Thoracic aorta (tissue), 2 donors: ENCODE measurements around the gene TSEN2. TPM values are rescaled to one million over a fixed set of nuclear protein-coding genes. Genes with fewer than 3 reads are reported as not detected.

Experiments used
- ATAC-seq: fragments of 150-250 bp; one replicate; pipeline ENCODE4 v1.8.0; 2017; ENCODE audit warnings: low read depth; ENCODE audit not compliant: insufficient number of reproducible peaks, low FRiP score
- DNase-seq: peaks from one replicate; pipeline ENCODE4 v3.0.0-alpha.2; 2020; ENCODE audit warnings: low spot score
- H3K27ac ChIP-seq, 2 donors: fragments of 200-600 bp; sonication (generic); 1 replicate in 1 of 2; 2 replicates in 1 of 2; pipeline ENCODE4 v1.5.1; 2016; ENCODE audit warnings: mild to moderate bottlenecking in 2 of 2, moderate library complexity in 2 of 2
- H3K27me3 ChIP-seq: fragments of 200-600 bp; sonication (generic); replicated peaks from 2 replicates; pipeline ENCODE4 v1.6.0; 2016; ENCODE audit warnings: mild to moderate bottlenecking; ENCODE audit not compliant: insufficient read depth
- H3K36me3 ChIP-seq: fragments of 200-600 bp; sonication (generic); one replicate; pipeline ENCODE4 v1.5.1; 2016
- H3K4me1 ChIP-seq, 2 donors: fragments of 200-600 bp; sonication (generic); 1 replicate in 1 of 2; 2 replicates in 1 of 2; pipeline versions ENCODE4 v1.5.1 to v1.6.0; 2016; ENCODE audit warnings: low read depth in 2 of 2, mild to moderate bottlenecking in 1 of 2; ENCODE audit not compliant: control insufficient read depth in 1 of 2
- H3K4me3 ChIP-seq: fragments of 200-600 bp; sonication (generic); 2 replicates; pipeline ENCODE4 v1.5.1; 2016; ENCODE audit warnings: mild to moderate bottlenecking
- H3K9me3 ChIP-seq: fragments of 200-600 bp; sonication (generic); 2 replicates; pipeline ENCODE4 v1.5.1; 2016
- total RNA-seq, 2 donors: library from RNA; depleted of rRNA; stranded (reverse); fragments of >200 nt; gene quantifications; one replicate each; pipeline versions ENCODE4 v1.1.0 to v1.2.3, GENCODE V29; 2016
- TF ChIP-seq, protein P1 (sequence below): fragments of 200-600 bp; sonication (generic); IDR thresholded peaks from one replicate; pipeline ENCODE4 v1.5.1; 2019; ENCODE audit warnings: antibody characterized with exemption

TSEN2 gene
- total RNA-seq, 2 donors from 2014 or later, result 17.8 to 31.5 TPM

DNA sequence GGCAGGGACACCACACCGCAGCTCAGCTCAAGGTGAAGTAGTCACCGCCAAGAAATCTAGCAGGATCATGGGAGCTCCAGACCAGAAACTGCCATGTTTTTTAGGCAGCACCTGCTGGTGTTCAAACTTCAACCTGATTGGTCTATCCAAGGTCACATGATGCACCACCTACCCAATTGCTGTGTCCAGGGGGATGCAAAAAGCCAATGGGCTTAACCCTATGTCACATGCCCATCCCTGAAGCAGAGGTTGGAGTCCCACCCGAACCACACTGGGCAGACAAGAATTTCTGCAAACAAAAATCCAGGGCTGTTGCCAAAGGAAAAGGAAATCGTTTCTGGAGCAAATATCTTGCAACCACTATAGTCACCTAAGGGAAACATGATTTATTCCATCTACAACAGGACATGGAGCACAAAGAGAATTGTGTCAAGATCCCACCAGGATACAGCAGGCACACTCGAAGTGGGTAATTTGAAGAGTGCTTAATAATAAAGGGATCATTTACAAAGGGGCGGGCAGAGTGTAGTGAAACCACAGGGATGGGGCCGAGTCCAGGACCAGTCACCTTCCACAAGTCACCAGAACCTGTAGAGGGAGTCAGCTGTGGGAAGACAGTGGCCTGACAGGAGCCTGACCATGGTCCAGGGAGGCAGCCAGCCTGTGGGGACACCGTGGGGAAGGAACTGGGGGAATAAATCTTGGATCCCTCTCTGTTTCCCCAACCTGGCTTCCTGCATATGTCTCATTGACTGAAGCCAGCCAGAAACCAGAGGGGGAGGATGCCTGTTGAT lies 34.2 kb upstream of the TSEN2 start:
- H3K9me3 ChIP-seq, result no peaks in the 10 kb centered on the region
- ATAC-seq (no peak), DNase-seq (no peak)
- H3K27ac ChIP-seq, result no peak overlapping the region
- no peak overlapping the region for H3K4me3 ChIP-seq
- no peaks in the 10 kb centered on the region for H3K4me1 ChIP-seq
- TF ChIP-seq, protein P1, sequence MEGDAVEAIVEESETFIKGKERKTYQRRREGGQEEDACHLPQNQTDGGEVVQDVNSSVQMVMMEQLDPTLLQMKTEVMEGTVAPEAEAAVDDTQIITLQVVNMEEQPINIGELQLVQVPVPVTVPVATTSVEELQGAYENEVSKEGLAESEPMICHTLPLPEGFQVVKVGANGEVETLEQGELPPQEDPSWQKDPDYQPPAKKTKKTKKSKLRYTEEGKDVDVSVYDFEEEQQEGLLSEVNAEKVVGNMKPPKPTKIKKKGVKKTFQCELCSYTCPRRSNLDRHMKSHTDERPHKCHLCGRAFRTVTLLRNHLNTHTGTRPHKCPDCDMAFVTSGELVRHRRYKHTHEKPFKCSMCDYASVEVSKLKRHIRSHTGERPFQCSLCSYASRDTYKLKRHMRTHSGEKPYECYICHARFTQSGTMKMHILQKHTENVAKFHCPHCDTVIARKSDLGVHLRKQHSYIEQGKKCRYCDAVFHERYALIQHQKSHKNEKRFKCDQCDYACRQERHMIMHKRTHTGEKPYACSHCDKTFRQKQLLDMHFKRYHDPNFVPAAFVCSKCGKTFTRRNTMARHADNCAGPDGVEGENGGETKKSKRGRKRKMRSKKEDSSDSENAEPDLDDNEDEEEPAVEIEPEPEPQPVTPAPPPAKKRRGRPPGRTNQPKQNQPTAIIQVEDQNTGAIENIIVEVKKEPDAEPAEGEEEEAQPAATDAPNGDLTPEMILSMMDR, result no peak
- no peaks in the 10 kb centered on the region for H3K36me3 ChIP-seq
- H3K27me3 ChIP-seq, result no peaks in the 10 kb centered on the region

- H3K4me3 ChIP-seq, result no peak overlapping the region
- H3K9me3 ChIP-seq, result no peaks in the 10 kb centered on the region
- no peak overlapping the region for H3K27ac ChIP-seq
- H3K4me1 ChIP-seq, result no peaks in the 10 kb centered on the region
- no peaks in the 10 kb centered on the region for H3K36me3 ChIP-seq
- TF ChIP-seq, protein P1, result no peak
- H3K27me3 ChIP-seq, result no peaks in the 10 kb centered on the region
- DNase-seq (no peak), ATAC-seq (no peak)
These were observed 32.8 kb upstream of the TSEN2 start for GRCh38 chr3:12451481-12451880.

DNA sequence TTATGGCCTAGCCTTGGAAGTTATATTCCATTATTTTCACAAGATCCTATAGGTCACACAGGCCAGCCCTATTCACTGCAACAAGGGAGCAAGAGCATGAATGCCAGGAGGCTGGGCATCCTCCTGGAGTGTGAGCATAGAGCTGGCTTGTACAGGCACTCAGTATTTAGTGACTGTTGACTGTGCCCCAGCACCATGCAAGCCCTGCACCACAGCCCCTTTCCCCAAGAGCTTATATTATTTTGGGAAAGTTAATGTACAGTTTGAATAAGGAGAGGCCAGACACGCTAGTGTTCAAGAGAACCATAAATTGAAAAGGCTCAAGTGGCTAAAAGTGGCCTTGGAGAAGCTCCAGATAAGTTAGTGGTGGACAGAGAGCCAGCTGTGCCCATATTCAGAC lies 32.3 kb upstream of the TSEN2 start:
- DNase-seq (no peak), ATAC-seq (no peak)
- Histone ChIP-seq H3K27me3 (no peaks in the 10 kb centered on the region), H3K27ac (no peak overlapping the region), H3K36me3 (no peaks in the 10 kb centered on the region), H3K4me3 (no peak overlapping the region), H3K9me3 (no peaks in the 10 kb centered on the region), H3K4me1 (no peaks in the 10 kb centered on the region)
- TF ChIP-seq, protein P1, result no peak

DNA sequence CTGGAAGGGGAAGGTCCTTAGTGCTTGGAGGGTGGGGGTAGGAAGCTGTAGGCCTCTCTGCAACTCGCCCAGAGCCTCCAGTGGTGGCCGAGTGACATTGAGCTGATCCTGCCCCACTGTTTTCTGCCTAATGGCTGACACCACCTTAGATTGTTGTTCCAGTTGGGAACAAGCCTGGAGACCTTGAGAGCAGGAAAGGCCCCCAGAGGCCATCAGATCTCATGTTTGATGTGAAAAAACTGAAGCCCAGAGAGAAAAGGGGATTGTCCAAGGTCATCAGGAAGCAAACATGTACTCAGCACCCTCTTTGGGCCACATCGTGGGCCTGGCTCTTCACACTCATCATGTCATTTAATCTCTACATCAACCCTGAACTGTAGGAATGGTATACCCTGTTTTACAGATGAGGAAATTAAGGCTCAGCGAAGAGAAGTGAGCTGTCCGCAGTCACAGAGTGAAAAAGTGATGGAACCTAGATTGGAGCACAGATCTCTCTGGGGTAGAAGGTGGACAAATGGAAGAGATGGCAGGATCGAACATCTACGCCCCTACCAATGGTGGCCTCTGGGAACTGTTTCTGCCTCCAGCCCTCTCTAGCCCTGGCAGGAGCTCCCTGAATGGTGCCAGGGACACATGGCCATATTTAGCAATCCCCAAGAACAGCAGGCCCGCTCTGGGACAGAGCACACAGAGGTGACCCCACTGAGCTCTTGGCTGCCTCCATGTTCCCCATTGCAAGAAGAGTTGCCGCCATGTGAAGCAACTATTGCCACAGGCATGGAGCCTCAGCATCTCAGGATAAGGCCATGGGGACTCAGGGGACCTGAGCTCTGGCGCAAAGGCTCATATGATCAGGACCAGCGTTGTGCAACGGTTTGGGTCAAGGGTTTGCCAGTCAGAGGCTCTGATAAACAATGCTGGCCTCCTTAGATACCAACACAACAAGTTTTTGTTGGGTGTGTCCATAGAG lies 31.6 kb upstream of the TSEN2 start:
- Histone ChIP-seq H3K36me3 (no peaks in the 10 kb centered on the region), H3K4me3 (no peak overlapping the region), H3K27ac (no peak overlapping the region), H3K27me3 (no peaks in the 10 kb centered on the region), H3K4me1 (no peaks in the 10 kb centered on the region), H3K9me3 (no peaks in the 10 kb centered on the region)
- no peak for ATAC-seq
- TF ChIP-seq, protein P1, result no peak
- DNase-seq, result no peak
